ENCODE data around the gene CGRRF1.

CGRRF1 gene

DNA sequence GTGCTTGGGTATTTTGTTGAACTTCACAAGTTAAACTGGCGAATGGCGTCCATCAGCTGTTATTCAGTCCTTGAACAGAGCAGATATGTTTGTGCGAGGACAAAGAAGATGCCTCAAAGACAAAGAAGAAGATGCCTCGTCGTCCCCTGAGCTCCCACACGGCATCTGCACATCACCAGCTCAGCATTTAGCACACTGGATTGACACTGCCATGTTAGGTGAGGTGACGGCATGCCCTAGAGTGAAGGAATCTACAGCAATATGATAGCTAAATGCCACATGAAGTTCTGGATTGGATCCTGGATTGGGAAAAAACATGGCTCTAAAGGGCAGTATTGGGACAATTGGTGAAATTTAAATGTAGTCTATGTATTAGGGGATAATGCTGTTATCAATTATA is 72.6 kb downstream of the CGRRF1 start:
- DNase-seq = no peak

DNA sequence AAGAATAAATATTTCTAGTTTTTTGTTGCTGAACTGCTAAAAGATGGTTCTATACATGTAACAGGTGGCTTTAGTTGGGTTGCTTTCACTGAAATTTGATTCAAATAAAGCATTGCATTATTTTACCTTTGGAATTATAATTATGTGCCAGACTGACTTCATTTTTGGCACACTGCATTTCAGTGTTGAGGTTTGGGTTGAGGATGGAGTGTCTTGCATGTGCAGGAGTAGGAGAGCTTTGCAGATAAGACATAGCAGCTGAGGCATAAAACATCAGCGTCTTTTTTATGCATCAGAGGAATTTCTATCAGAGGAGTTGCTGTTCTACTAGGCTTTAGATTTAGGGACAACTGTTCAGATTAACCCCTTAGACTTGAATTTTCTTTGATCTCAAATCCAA is 74.4 kb downstream of the CGRRF1 start:
- DNase-seq = no peak

DNA sequence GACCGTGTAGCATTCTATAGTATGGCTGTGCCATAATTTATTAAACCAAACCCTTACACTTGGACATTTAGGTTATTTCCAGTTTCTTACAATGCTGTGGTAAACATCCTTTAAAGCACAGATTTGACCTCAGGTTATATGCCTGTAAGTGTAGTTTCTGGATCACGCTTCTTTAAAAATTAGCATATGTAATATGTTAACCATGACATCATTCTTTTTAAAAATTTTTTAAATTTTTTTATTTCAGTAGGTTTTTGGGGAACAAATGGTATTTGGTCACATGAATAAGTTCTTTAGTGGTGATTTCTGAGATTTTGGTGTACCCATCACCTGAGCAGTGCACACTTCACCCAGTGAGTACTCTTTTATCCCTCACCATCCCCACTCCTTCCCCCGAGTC is 75.5 kb downstream of the CGRRF1 start:
- no peak for DNase-seq

Measured in NCI-H526 treated with DMSO at 0.1 percent for 48 hours (cell line).